Naive B cell (primary cell): ENCODE measurements around the gene PSME3. TPM values are rescaled to one million over a fixed set of nuclear protein-coding genes. Genes with fewer than 3 reads are reported as not detected.
"Not testable (repeated sequence)": the region's sequence is repeated elsewhere in the genome, so short reads cannot be mapped to it uniquely, and the experiment has no call there.

Experiments used
- ATAC-seq, 2 donors: fragments of 150-1000 bp; cut with Tn5 transposase; 2 replicates each; pipeline ENCODE4 v1.10.0; 2021; ENCODE audit warnings: low read depth in 2 of 2, mild to moderate bottlenecking in 2 of 2, moderate library complexity in 2 of 2
- DNase-seq: peaks from one replicate; pipeline ENCODE4 v3.0.0; 2022
- H3K27ac Mint-ChIP-seq, 6 donors: one replicate each; pipeline ENCODE4 v1.8.0; 2020 to 2022; ENCODE audit warnings: mild to moderate bottlenecking in 6 of 6, mixed read lengths in 6 of 6, moderate library complexity in 5 of 6, inconsistent platforms in 2 of 6
- H3K27me3 Mint-ChIP-seq, 3 donors: one replicate each; pipeline ENCODE4 v1.8.0; 2021 to 2022; ENCODE audit warnings: mixed read lengths in 3 of 3, mild to moderate bottlenecking in 1 of 3
- H3K36me3 Mint-ChIP-seq, 2 donors: one replicate each; pipeline ENCODE4 v1.8.0; 2020 to 2022; ENCODE audit warnings: mixed read lengths in 2 of 2, inconsistent platforms in 1 of 2, mild to moderate bottlenecking in 1 of 2
- H3K4me1 Mint-ChIP-seq, 3 donors: one replicate each; pipeline ENCODE4 v1.8.0; 2020 to 2022; ENCODE audit warnings: mixed read lengths in 3 of 3, inconsistent platforms in 1 of 3, mild to moderate bottlenecking in 1 of 3, moderate library complexity in 1 of 3
- H3K4me3 Mint-ChIP-seq, 8 donors: one replicate each; pipeline ENCODE4 v1.8.0; 2020 to 2022; ENCODE audit warnings: mild to moderate bottlenecking in 8 of 8, mixed read lengths in 8 of 8, moderate library complexity in 8 of 8, inconsistent platforms in 2 of 8
- H3K9me3 Mint-ChIP-seq, 7 donors: one replicate each; pipeline ENCODE4 v1.8.0; 2020 to 2022; ENCODE audit warnings: mixed read lengths in 7 of 7, mild to moderate bottlenecking in 5 of 7, inconsistent platforms in 2 of 7, moderate library complexity in 1 of 7
- polyA plus RNA-seq, 6 donors: library from polyadenylated mRNA; unstranded; fragments of 300-500 nt; fragmentation: Illumina TruSeq; gene quantifications; one replicate each; pipeline ENCODE4 v1.2.3, GENCODE V29; 2021; ENCODE audit warnings: low read depth in 6 of 6

The PSME3 gene
- polyA plus RNA-seq, 6 donors from 2014 or later = 92.2 to 148 (median 115) TPM

DNA sequence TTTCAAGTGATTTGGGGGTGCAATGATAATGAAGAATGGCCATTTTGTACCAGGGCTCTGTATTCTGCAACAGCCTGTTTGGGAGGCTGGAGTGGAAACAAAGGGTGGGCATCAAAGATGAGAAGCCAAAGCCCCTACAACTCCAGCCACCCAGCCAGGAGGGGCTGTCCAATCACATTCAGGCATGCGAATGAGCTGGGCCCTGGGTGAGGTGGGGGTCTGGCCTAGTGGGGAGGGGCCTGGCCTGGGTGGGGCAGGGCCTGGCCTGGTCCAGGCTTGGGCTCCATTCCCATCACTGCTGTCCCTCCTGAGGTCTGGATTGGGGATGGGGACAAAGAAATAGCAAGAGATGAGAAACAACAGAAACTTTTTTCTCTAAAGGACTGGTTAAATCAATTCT, 24.2 kb downstream of the PSME3 start:
- no peak for ATAC-seq
- no peak for DNase-seq
- no peak overlapping the region for H3K4me3 Mint-ChIP-seq
- H3K27ac Mint-ChIP-seq = no peak overlapping the region
- peaks cover 0 to 6% (median 6%) of the 10 kb centered on the region in 3 donors for H3K27me3 Mint-ChIP-seq
- H3K36me3 Mint-ChIP-seq = no peaks in the 10 kb centered on the region
- peaks cover 0 to 3% (median 0%) of the 10 kb centered on the region in 3 donors for H3K4me1 Mint-ChIP-seq
- H3K9me3 Mint-ChIP-seq = no peaks in the 10 kb centered on the region

DNA sequence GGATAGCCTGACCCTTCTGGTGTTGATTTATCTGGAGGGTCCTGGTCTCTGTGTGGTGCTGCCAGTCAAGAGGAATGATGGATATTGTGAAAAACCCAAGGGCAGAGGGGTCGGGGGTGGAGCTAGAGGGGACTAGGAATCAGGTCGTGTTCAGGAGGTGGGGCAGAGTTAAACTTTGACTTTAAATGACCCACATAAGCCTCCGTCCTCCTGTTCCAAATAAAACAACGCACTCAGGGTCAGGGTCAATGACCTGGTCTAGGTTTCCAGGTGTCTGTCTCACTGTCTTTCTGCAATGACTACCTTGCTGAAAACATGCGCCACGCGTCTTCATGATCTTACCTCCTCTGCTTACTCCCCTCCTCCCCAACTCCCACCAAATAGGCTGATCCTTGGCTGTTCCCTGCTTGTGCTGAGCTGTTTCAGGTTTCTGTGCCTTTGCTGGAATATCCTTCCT, 32.5 kb downstream of the PSME3 start:
- ATAC-seq (no peak), DNase-seq (no peak)
- Mint-ChIP-seq H3K27ac (no peak overlapping the region), H3K9me3 (peaks cover 0 to 6% (median 2%) of the 10 kb centered on the region in 7 donors), H3K27me3 (peaks cover 4 to 45% (median 33%) of the 10 kb centered on the region in 3 donors), H3K4me1 (no peaks in the 10 kb centered on the region), H3K4me3 (peak overlapping the region in 1 of 8 donors; percentile 52), H3K36me3 (no peaks in the 10 kb centered on the region)

DNA sequence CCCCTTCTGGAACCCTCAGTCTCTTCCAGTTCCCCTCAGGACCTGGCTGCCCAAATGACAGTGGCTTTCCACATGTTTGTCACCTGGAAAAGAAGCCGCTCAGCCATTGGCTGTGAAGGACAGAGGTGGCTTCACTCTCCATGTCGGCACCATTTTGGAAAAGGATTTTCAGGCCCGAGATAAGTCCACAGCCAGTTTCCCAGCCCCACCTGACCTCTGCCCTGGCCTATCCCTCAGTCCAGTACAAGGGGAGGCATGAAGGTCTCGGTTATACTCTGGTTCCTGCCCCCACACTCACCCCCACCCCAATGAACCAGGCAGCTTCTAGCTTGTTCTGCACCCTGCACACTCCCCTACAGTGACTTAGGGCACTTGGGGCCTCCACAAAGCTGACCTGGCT, 33.0 kb downstream of the PSME3 start:
- H3K4me1 Mint-ChIP-seq = no peaks in the 10 kb centered on the region
- peaks cover 0 to 10% (median 2%) of the 10 kb centered on the region in 7 donors for H3K9me3 Mint-ChIP-seq
- no peaks in the 10 kb centered on the region for H3K36me3 Mint-ChIP-seq
- H3K27me3 Mint-ChIP-seq = peaks cover 4 to 45% (median 36%) of the 10 kb centered on the region in 3 donors
- ATAC-seq = no peak
- peak overlapping the region in 1 of 8 donors; percentile 9 for H3K4me3 Mint-ChIP-seq
- no peak overlapping the region for H3K27ac Mint-ChIP-seq
- DNase-seq = no peak

DNA sequence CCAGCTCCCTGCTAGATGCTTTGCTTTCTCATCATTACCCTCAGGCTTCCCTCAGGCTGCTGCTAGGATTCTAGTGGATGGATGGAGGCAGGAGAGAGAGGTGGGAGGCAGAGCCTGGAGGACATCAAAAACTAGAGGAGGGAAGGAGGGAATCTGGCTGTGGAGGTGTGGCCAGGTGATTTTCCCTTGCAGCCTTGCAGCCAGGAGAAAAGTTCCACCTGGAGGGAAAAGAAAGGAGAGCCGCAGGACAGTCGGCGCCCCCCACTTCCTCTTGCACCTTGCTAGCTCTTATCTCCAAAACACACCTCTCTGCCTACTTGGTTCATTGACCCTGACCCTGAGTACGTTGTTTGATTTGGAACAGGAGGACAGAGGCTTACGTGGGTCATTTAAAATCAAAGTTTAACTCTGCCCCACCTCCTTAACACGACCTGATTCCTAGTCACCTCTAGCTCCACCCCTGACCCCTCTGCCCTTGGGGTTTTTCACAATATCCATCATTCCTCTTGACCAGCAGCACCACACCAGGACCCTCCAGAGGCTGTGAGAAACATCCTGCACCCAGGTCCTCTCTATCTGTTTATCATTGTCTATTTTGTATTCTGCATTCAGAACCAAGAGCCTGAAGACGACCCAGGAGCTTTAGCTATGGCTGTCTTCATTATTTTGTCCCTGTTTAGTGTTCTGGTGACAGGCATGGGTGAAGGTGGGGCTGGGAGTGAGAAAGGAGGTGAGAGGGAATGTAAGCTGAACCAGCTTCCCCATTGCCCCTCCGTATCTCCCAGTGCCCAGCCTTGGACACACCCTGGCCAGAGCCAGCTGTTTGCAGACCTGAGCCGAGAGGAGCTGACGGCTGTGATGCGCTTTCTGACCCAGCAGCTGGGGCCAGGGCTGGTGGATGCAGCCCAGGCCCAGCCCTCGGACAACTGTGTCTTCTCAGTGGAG, 33.7 kb downstream of the PSME3 start:
- DNase-seq = no peak

DNA sequence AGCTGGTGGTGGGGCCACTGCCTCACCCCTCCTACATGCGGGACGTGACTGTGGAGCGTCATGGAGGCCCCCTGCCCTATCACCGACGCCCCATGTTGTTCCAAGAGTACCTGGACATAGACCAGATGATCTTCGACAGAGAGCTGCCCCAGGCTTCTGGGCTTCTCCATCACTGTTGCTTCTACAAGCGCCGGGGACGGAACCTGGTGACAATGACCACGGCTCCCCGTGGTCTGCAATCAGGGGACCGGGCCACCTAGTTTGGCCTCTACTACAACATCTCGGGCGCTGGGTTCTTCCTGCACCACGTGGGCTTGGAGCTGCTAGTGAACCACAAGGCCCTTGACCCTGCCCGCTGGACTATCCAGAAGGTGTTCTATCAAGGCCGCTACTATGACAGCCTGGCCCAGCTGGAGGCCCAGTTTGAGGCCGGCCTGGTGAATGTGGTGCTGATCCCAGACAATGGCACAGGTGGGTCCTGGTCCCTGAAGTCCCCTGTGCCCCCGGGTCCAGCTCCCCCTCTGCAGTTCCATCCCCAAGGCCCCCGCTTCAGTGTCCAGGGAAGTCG, 34.6 kb downstream of the PSME3 start:
- H3K4me3 Mint-ChIP-seq, DNase-seq, H3K4me1 Mint-ChIP-seq, H3K27ac Mint-ChIP-seq, H3K36me3 Mint-ChIP-seq, ATAC-seq: not testable (repeated sequence)
- peaks cover 0 to 12% (median 2%) of the 10 kb centered on the region in 7 donors for H3K9me3 Mint-ChIP-seq
- peaks cover 9 to 53% (median 48%) of the 10 kb centered on the region in 3 donors for H3K27me3 Mint-ChIP-seq

More for the DNA sequence above, 33.7 kb downstream of the PSME3 start:
- no peak overlapping the region for H3K4me3 Mint-ChIP-seq
- peaks cover 0 to 12% (median 2%) of the 10 kb centered on the region in 7 donors for H3K9me3 Mint-ChIP-seq
- no peak for ATAC-seq
- H3K4me1 Mint-ChIP-seq = no peaks in the 10 kb centered on the region
- H3K36me3 Mint-ChIP-seq = peaks cover 0 to 7% of the 10 kb centered on the region in 2 donors
- H3K27ac Mint-ChIP-seq = peak overlapping the region in 1 of 6 donors; percentile 12
- peaks cover 9 to 52% (median 43%) of the 10 kb centered on the region in 3 donors for H3K27me3 Mint-ChIP-seq

DNA sequence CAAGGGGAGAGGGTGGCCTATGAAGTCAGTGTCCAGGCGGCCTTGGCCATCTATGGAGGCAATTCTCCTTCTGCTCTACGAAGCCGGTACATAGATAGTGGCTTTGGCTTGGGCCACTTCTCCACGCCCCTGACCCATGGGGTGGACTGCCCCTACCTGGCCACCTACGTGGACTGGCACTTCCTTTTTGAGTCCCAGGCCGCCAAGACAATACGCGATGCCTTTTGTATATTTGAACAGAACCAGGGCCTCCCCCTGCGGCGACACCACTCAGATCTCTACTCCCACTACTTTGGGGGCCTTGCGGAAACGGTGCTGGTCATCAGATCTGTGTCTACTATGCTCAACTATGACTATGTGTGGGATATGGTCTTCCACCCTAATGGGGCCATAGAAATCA, 35.1 kb downstream of the PSME3 start:
- DNase-seq (no peak), ATAC-seq (no peak)
- peaks cover 0 to 12% (median 2%) of the 10 kb centered on the region in 7 donors for H3K9me3 Mint-ChIP-seq
- no peaks in the 10 kb centered on the region for H3K4me1 Mint-ChIP-seq
- H3K27me3 Mint-ChIP-seq = peaks cover 9 to 56% (median 53%) of the 10 kb centered on the region in 3 donors
- no peak overlapping the region for H3K27ac Mint-ChIP-seq
- peak overlapping the region in 1 of 8 donors; percentile 63 for H3K4me3 Mint-ChIP-seq
- peaks cover 0 to 7% of the 10 kb centered on the region in 2 donors for H3K36me3 Mint-ChIP-seq

DNA sequence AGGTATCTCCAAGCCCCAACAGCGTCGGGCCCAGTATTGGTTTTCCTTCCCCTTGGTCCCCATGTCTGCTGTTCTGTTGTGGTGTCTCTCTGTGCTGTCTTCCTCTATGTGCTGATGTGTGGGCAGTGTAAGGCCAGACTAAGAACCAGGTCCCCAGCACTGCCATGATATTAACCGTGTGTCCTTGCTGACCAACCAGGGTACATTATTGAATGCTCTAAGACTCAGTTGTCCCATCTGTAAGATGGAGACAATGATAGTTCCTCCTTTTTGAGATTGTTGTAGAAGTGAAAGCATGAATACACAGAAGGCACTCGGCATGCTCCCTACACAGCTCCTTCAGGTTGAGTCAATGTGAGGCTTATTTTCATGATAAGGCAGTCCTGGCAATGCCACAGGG, 38.5 kb downstream of the PSME3 start:
- no peak for ATAC-seq
- Mint-ChIP-seq H3K4me1 (no peaks in the 10 kb centered on the region), H3K4me3 (peak overlapping the region in 1 of 8 donors; percentile 53), H3K36me3 (peaks cover 0 to 7% of the 10 kb centered on the region in 2 donors), H3K27ac (peak overlapping the region in 1 of 6 donors; percentile 17), H3K27me3 (peaks cover 6 to 37% (median 35%) of the 10 kb centered on the region in 3 donors), H3K9me3 (peaks cover 0 to 10% (median 2%) of the 10 kb centered on the region in 7 donors)
- DNase-seq = no peak

DNA sequence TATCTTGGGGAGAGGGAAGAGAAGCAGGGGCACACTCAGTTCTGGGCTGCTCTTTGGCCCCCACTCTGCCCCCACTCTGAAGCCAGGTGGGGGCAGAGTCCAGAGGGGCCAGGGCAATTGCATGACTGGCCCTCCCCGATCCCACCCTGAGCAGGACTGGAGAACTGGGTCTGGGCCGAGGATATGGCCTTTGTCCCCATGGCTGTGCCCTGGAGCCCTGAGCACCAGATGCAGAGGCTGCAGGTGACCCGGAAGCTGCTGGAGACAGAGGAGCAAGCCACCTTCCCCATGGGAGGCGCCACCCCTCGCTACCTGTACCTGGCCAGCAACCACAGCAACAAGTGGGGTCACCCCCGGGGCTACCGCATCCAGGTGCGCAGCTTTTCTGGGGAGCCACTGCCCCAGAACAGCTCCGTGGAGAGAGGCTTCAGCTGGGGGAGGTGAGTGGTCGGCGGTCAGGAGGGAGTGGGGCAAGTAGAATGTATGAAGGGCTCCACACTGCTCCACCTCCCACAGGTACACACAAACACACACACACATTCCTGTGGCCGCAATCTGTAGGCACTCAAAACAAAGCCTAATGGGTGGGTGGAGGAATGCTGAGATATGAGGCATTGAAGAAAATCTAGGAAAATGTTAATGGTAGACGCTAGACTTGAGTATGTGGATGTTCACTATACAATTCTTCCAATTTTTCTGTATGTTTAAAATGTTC, 39.2 kb downstream of the PSME3 start:
- H3K4me1 Mint-ChIP-seq = no peaks in the 10 kb centered on the region
- H3K27ac Mint-ChIP-seq = peak overlapping the region in 2 of 6 donors; percentile 17 to 85
- ATAC-seq (no peak), DNase-seq (no peak)
- peaks cover 0 to 10% (median 2%) of the 10 kb centered on the region in 7 donors for H3K9me3 Mint-ChIP-seq
- peaks cover 0 to 7% of the 10 kb centered on the region in 2 donors for H3K36me3 Mint-ChIP-seq
- H3K27me3 Mint-ChIP-seq = peaks cover 6 to 38% (median 35%) of the 10 kb centered on the region in 3 donors
- H3K4me3 Mint-ChIP-seq = no peak overlapping the region

DNA sequence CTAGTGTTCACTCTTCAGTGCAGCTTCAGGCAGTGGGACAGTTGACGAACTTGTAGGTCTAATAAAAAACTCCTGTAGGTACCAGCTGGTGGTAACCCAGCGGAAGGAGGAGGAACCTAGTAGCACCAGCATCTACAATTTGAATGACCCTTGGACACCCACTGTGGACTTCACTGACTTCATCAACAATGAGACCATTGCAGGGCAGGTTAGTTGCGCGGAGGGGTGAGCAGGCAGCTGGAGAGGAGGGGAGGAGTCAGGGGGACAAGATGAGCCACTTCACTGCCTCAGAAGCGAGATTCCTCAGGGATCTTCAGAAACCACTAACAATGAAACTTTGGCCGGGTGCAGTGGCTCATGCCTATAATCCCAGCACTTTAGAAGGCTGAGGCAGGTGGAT, 40.1 kb downstream of the PSME3 start:
- H3K27ac Mint-ChIP-seq = no peak overlapping the region
- peaks cover 6 to 47% (median 44%) of the 10 kb centered on the region in 3 donors for H3K27me3 Mint-ChIP-seq
- no peak for DNase-seq
- H3K4me1 Mint-ChIP-seq = no peaks in the 10 kb centered on the region
- H3K9me3 Mint-ChIP-seq = peaks cover 0 to 10% (median 2%) of the 10 kb centered on the region in 7 donors
- H3K36me3 Mint-ChIP-seq = peaks cover 0 to 7% of the 10 kb centered on the region in 2 donors
- ATAC-seq = no peak
- H3K4me3 Mint-ChIP-seq = peak overlapping the region in 1 of 8 donors; percentile 23

DNA sequence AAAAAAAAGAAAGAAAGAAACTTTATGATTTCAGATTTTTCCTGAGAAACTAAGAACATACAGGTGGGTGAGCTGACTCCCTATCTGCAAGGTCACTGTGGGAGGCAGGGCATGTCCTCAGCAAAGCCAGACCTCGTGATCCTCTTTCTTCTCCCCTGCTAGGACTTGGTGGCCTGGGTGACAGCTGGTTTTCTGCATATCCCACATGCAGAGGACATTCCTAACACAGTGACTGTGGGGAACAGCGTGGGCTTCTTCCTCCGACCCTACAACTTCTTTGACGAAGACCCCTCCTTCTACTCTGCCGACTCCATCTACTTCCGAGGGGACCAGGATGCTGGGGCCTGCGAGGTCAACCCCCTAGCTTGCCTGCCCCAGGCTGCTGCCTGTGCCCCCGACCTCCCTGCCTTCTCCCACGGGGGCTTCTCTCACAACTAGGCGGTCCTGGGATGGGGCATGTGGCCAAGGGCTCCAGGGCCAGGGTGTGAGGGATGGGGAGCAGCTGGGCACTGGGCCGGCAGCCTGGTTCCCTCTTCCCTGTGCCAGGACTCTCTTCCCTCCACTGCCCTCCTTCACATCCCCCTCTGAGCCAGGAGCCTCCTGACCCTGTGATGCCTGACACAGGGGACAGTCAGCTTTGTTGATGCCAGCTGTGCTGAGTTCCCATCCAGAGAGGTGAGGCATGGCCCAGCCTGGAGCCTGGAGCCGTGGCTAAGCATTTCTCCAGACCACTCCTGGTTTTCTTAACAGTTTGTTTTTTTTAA, 40.9 kb downstream of the PSME3 start:
- H3K4me3 Mint-ChIP-seq, H3K36me3 Mint-ChIP-seq, DNase-seq, H3K4me1 Mint-ChIP-seq, ATAC-seq: not testable (repeated sequence)
- H3K27me3 Mint-ChIP-seq = peaks cover 6 to 49% (median 48%) of the 10 kb centered on the region in 3 donors
- peak overlapping the region in 1 of 6 donors; percentile 49 for H3K27ac Mint-ChIP-seq
- peaks cover 0 to 10% (median 2%) of the 10 kb centered on the region in 7 donors for H3K9me3 Mint-ChIP-seq

DNA sequence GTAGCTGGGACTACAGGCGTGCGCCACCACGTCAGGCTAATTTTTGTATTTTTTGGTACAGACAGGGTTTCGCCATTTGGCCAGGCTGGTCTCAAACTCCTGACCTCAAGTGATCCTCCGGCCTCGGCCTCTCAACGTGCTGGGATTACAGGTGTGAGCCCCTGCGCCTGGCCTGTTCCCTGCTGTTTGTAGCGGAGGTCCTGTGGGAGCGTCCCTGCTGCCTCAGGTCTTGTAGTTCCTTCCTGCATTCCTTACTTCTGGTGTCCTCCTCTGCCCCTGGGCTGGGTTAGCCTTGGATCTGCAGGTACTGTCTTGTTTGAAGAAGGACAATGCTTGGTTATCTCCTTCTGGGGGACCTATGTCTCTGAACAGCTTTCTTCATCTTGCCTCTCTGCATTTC, 43.8 kb downstream of the PSME3 start:
- H3K27ac Mint-ChIP-seq = peak overlapping the region in 1 of 6 donors; percentile 5
- H3K4me3 Mint-ChIP-seq = no peak overlapping the region
- no peak for DNase-seq
- H3K36me3 Mint-ChIP-seq = no peaks in the 10 kb centered on the region
- peaks cover 0 to 51% (median 41%) of the 10 kb centered on the region in 3 donors for H3K27me3 Mint-ChIP-seq
- no peaks in the 10 kb centered on the region for H3K9me3 Mint-ChIP-seq
- H3K4me1 Mint-ChIP-seq = peaks cover 0 to 3% (median 0%) of the 10 kb centered on the region in 3 donors
- ATAC-seq = no peak

DNA sequence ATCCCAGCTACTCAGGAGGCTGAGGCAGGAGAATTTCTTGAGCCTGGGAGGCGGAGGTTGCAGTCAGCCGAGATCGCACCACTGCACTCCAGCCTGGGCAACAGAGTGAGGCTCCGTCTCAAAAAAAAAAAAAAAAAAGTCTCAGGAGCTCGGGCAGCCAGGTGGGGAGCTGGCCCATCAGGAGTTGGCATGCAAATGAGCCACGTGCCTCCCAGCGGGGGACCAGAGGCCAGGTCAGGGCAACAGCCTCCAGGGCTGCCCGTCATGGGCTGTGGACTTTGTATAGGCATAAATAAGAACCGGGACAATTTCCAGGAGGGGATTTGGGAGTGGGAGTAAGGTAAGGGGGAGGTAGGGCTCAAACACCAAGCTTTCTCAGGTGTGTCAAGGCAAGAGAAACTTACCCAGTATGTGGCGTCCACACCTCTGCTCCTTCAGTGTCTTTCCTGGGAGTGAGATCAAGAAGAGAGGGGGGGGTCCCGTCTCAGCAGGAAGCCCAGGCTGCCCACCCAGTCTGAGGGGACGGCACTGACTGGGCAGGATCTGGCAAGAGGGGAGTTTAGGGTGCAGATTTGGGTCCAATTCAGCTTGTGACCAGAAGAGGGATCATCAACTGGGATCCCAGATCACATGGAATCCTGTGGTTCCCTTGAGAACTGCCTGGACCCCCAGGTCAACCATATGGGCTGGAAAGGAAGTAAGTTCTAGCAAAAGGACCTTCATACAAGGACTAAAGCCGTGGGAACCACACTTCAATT, 45.1 kb downstream of the PSME3 start:
- no peak for ATAC-seq
- peaks cover 0 to 44% (median 36%) of the 10 kb centered on the region in 3 donors for H3K27me3 Mint-ChIP-seq
- no peaks in the 10 kb centered on the region for H3K36me3 Mint-ChIP-seq
- H3K27ac Mint-ChIP-seq = peak overlapping the region in 1 of 6 donors; percentile 39
- DNase-seq = no peak
- H3K4me3 Mint-ChIP-seq = no peak overlapping the region
- H3K4me1 Mint-ChIP-seq = peaks cover 0 to 3% (median 0%) of the 10 kb centered on the region in 3 donors
- no peaks in the 10 kb centered on the region for H3K9me3 Mint-ChIP-seq
